A549 (cell line): ENCODE results near the gene CREBL2. TPM values are rescaled to one million over a fixed set of nuclear protein-coding genes. Genes with fewer than 3 reads are reported as not detected.

Experiments
- ATAC-seq, 2 experiments: fragments of 200-7000 bp in 1 of 2; fragments of >200 bp in 1 of 2; cut with Nextera tagmentation in 1 of 2; cut with Tn5 transposase in 1 of 2; 3 replicates each; pipeline versions ENCODE4 v1.8.0 to v1.9.1; 2018 to 2020; ENCODE audit warnings: mild to moderate bottlenecking in 1 of 2, moderate library complexity in 1 of 2
- CTCF ChIA-PET: fragments of 300-600 bp; sonication (Branson Sonifier 250); formaldehyde crosslinking; extraction: SDS; loops from one replicate; lab custom pipeline; 2021; ENCODE audit warnings: antibody characterized with exemption, inconsistent platforms; lab: Yijun Ruan, JAX
- POLR2A ChIA-PET: fragments of 350-600 bp; formaldehyde crosslinking; extraction: SDS; loops from one replicate; lab custom pipeline; 2021; ENCODE audit warnings: antibody characterized with exemption, inconsistent platforms; lab: Yijun Ruan, JAX
- DNase-seq, 2 experiments: peaks; one replicate each; pipeline versions ENCODE4 v3.0.0 to v3.0.0-alpha.2; 2011 to 2016; ENCODE audit warnings: low read depth in 1 of 2, low spot score in 1 of 2
- FAIRE-seq: peaks from 2 replicates; lab custom pipeline; 2011; peaks lifted over from hg19 to GRCh38; lab: Jason Lieb, UNC
- H3K27ac ChIP-seq, 2 experiments: fragments of >200 bp; sonication (Bioruptor Twin); formaldehyde crosslinking; 3 replicates each; pipeline ENCODE4 v1.5.1; 2016 to 2017
- H3K4me1 ChIP-seq: fragments of >200 bp; sonication (Bioruptor Twin); formaldehyde crosslinking; 3 replicates; pipeline ENCODE4 v1.6.1; 2016
- H3K4me2 ChIP-seq: fragments of >200 bp; sonication (Bioruptor Twin); formaldehyde crosslinking; 3 replicates; pipeline ENCODE4 v1.6.1; 2016
- H3K4me3 ChIP-seq: fragments of >200 bp; sonication (Bioruptor Twin); formaldehyde crosslinking; 3 replicates; pipeline ENCODE4 v1.5.1; 2016
- H3K9me3 ChIP-seq: fragments of >200 bp; sonication (Bioruptor Twin); formaldehyde crosslinking; 3 replicates; pipeline ENCODE4 v1.6.1; 2016
- CEBPB ChIP-seq, 2 experiments: fragments of >200 bp in 1 of 2; sonication (Bioruptor Twin) in 1 of 2; formaldehyde crosslinking in 1 of 2; IDR thresholded peaks; 2 replicates each; pipeline ENCODE4 v1.6.1; 2012 to 2016
- CHD4 ChIP-seq: fragments of 200-600 bp; sonication (generic); IDR thresholded peaks from 2 replicates; pipeline ENCODE4 v1.6.1; 2016; ENCODE audit warnings: antibody characterized with exemption, mild to moderate bottlenecking, borderline replicate concordance
- E2F6 ChIP-seq: IDR thresholded peaks from 2 replicates; pipeline ENCODE4 v1.6.1; 2012; ENCODE audit warnings: low read depth, borderline replicate concordance
- EHF ChIP-seq: fragments of 250-450 bp; sonication (Bioruptor Pico); IDR thresholded peaks from 2 replicates; pipeline ENCODE4 v1.5.0; 2020; ENCODE audit warnings: mild to moderate bottlenecking
- EHMT2 ChIP-seq: fragments of 200-600 bp; sonication (generic); IDR thresholded peaks from 2 replicates; pipeline ENCODE4 v1.6.1; 2016; ENCODE audit warnings: antibody characterized with exemption, low read depth, mild to moderate bottlenecking, moderate library complexity
- EP300 ChIP-seq, 2 experiments: fragments of >200 bp; sonication (Bioruptor Twin); formaldehyde crosslinking; IDR thresholded peaks; 2 replicates in 1 of 2; 3 replicates in 1 of 2; pipeline ENCODE4 v1.6.1; 2016 to 2017
- FOSL2 ChIP-seq, 2 experiments: fragments of 450-650 bp in 1 of 2; fragments of >200 bp in 1 of 2; sonication (Bioruptor Twin) in 1 of 2; formaldehyde crosslinking; IDR thresholded peaks; 2 replicates each; pipeline versions ENCODE4 v1.5.0 to v1.6.1; 2016 to 2020; ENCODE audit warnings: mild to moderate bottlenecking in 1 of 2, moderate library complexity in 1 of 2
- FOXS1 ChIP-seq: fragments of 250-450 bp; sonication (Bioruptor Pico); IDR thresholded peaks from 2 replicates; pipeline ENCODE4 v1.5.0; 2020; ENCODE audit warnings: mild to moderate bottlenecking, moderate library complexity
- GATA3 ChIP-seq: IDR thresholded peaks from 2 replicates; pipeline ENCODE4 v1.6.1; 2012; ENCODE audit warnings: borderline replicate concordance
- HEYL ChIP-seq: fragments of 250-450 bp; sonication (Bioruptor Pico); IDR thresholded peaks from 2 replicates; pipeline ENCODE4 v1.8.0; 2021; ENCODE audit warnings: mild to moderate bottlenecking, moderate library complexity
- HOXB13 ChIP-seq: fragments of 250-450 bp; sonication (Bioruptor Pico); IDR thresholded peaks from 2 replicates; pipeline ENCODE4 v1.5.0; 2020; ENCODE audit warnings: low read depth, mild to moderate bottlenecking, moderate library complexity
- JUN ChIP-seq, 2 experiments: fragments of >200 bp; sonication (Bioruptor Twin); formaldehyde crosslinking; IDR thresholded peaks; 2 replicates in 1 of 2; 3 replicates in 1 of 2; pipeline ENCODE4 v1.6.1; 2016 to 2017
- JUNB ChIP-seq: fragments of >200 bp; sonication (Bioruptor Twin); formaldehyde crosslinking; IDR thresholded peaks from 2 replicates; pipeline ENCODE4 v1.6.1; 2016
- MAFK ChIP-seq: fragments of 450-650 bp; IDR thresholded peaks from 2 replicates; pipeline ENCODE4 v1.6.1; 2014; ENCODE audit not compliant: partially characterized antibody
- MAZ ChIP-seq: fragments of 150-350 bp; IDR thresholded peaks from 2 replicates; pipeline ENCODE4 v1.6.1; 2014; ENCODE audit warnings: antibody characterized with exemption, low read depth, low read length, borderline replicate concordance
- MYC ChIP-seq: IDR thresholded peaks from 2 replicates; pipeline ENCODE4 v1.6.1; 2012; ENCODE audit warnings: mild to moderate bottlenecking, inconsistent platforms, low read length, improper control_type of control experiment, borderline replicate concordance
- NFE2L2 ChIP-seq: fragments of 150-350 bp; conservative IDR thresholded peaks from 2 replicates; pipeline ENCODE4 v1.6.1; 2014; ENCODE audit warnings: low read length
- POLR2A ChIP-seq: IDR thresholded peaks from 2 replicates; pipeline ENCODE4 v1.6.1; 2012; ENCODE audit warnings: mild to moderate bottlenecking, low read length
- RNF2 ChIP-seq: fragments of 200-600 bp; sonication (generic); IDR thresholded peaks from 2 replicates; pipeline ENCODE4 v1.6.1; 2016; ENCODE audit warnings: low read depth, mild to moderate bottlenecking, antibody characterized with exemption, moderate library complexity, borderline replicate concordance
- SREBF2 ChIP-seq: fragments of 450-650 bp; IDR thresholded peaks from 2 replicates; pipeline ENCODE4 v1.6.1; 2014; ENCODE audit warnings: mild to moderate bottlenecking, moderate library complexity
- TFCP2L1 ChIP-seq: fragments of 250-450 bp; sonication (Bioruptor Pico); IDR thresholded peaks from 2 replicates; pipeline ENCODE4 v1.5.0; 2021; ENCODE audit warnings: mild to moderate bottlenecking
- USF2 ChIP-seq: fragments of 450-650 bp; IDR thresholded peaks from 2 replicates; pipeline ENCODE4 v1.6.1; 2014; ENCODE audit warnings: antibody characterized with exemption
- ZFP36 ChIP-seq: fragments of 450-650 bp; IDR thresholded peaks from 2 replicates; pipeline ENCODE4 v1.6.1; 2014; ENCODE audit warnings: borderline replicate concordance; ENCODE audit not compliant: partially characterized antibody
- WGBS: methylation state at CpG from one replicate; pipeline ENCODE4 v1.1.6; 2017; ENCODE audit errors: missing lambda C conversion rate; 5-methylcytosine and 5-hydroxymethylcytosine counted together
- polyA plus RNA-seq, 4 experiments: library from polyadenylated mRNA; depleted of rRNA in 3 of 4; stranded (reverse); fragments of >200 nt; fragmentation: RNase III in 1 of 4; extraction: RNeasy Plus Mini Kit Qiagen cat#74134 plus additional on column Dnase treatment in 1 of 4; gene quantifications; 2 replicates in 3 of 4; 3 replicates in 1 of 4; pipeline ENCODE4 v1.2.3, GENCODE V29; 2011 to 2017
- TF ChIP-seq, protein P1 (sequence below): fragments of 250-450 bp; sonication (Bioruptor Pico); IDR thresholded peaks from 2 replicates; pipeline ENCODE4 v1.5.0; 2020; ENCODE audit warnings: low read depth, mild to moderate bottlenecking, moderate library complexity
- TF ChIP-seq, protein P2 (sequence below): IDR thresholded peaks from 2 replicates; pipeline ENCODE4 v1.6.1; 2012

Gene CREBL2
- polyA plus RNA-seq, 2 of the 4 experiments (the other 2 are of a cell fraction), result 24.3 to 31.4 TPM

- H3K4me3 ChIP-seq, result no peak overlapping the region
- peaks cover 18% of the 10 kb centered on the region for H3K4me1 ChIP-seq
- 73% methylated on average over 3 of the region's 3 CpGs for WGBS
- no peaks in the 10 kb centered on the region for H3K9me3 ChIP-seq
- peak overlapping the region; percentile 49; the same call in 2 of the 3 replicates for H3K4me2 ChIP-seq
- ChIA-PET CTCF (interaction anchor here (1.6 to 5.1 kb wide), 2 partner anchors 284 to 303 kb away, joined by 5 to 49 read pairs; partner anchors contain the start of gene BORCS5), POLR2A (no interaction called here)
- H3K27ac ChIP-seq, result no peak overlapping the region
- DNase-seq (no peak), ATAC-seq (no peak), FAIRE-seq (no peak)
- TF ChIP-seq EHMT2, result no peak
- TF ChIP-seq TFCP2L1 (CRISPR knock-in tag), result no peak
- TF ChIP-seq JUNB, result no peak
- TF ChIP-seq CEBPB (IDR thresholded peaks at IDR 0.05), result no peak
Measured at GRCh38 chr12:12660201-12660600, 48.5 kb downstream of the CREBL2 start.

DNA sequence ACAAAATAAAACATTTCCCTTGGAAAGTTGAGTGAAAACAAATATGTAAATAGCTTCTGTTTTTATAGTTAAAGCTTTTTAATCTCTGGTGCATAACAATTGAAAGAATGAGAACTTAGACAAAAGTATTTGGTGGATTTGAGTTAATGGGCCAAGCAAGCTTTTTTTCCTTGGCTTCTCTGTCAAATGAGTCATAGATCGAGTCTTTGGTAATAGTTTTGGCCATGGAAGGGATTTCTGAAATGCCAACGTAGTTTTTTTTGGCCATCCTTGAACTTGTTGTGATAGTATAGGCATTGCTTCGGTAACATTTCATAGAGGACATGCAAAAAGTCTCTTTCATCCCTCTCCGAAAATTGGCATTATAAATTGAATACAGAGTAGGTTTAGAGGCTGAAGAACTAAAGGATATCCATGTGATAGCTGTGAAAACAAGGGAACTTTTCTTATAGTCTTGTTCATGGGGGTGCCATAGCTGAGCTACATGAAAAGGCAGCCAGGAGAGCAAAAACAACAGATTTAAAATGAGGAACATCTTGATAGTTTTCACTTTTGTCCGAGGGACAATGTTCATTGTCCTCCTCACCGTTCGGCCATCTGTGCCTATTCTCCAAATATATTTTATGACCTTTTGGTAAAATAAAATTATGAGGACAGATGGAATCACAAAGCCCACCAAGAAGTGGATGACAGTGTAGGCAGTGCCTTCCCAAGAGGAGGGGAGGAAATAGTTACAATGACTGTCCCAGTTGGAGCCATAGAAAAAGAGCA lies 49.6 kb downstream of the CREBL2 start:
- H3K4me1 ChIP-seq, result peaks cover 18% of the 10 kb centered on the region
- CTCF ChIA-PET, result interaction anchor here (0.7 kb wide), 2 partner anchors 79 to 263 kb away, joined by 3 read pairs; no protein-coding TSS in a partner anchor
- DNase-seq, result no peak
- POLR2A ChIA-PET, result no interaction called here
- no peak overlapping the region for H3K27ac ChIP-seq
- no peak overlapping the region for H3K4me3 ChIP-seq
- FAIRE-seq, result peak; percentile 28
- H3K4me2 ChIP-seq, result peak overlapping the region; percentile 49
- no peak for TF ChIP-seq SREBF2
- TF ChIP-seq EHMT2, result no peak
- TF ChIP-seq CEBPB (IDR thresholded peaks at IDR 0.05), result 0 out of 4 replicates have a peak, but pooled peaks of 1 of the 2 experiments have one; percentile 17
- no peak for TF ChIP-seq FOXS1 (CRISPR knock-in tag)
- no peak for TF ChIP-seq FOSL2 (IDR thresholded peaks at IDR 0.05)
- peak; percentile 61 for TF ChIP-seq FOSL2 (CRISPR knock-in tag; IDR thresholded peaks at IDR 0.05)
- 57% methylated on average over 7 of the region's 7 CpGs for WGBS
- no peak for ATAC-seq
- H3K9me3 ChIP-seq, result no peaks in the 10 kb centered on the region

GRCh38 chr12:12663644-12664294 lies 52.1 kb downstream of the CREBL2 start:
- TF ChIP-seq CEBPB (IDR thresholded peaks at IDR 0.05) (no peak), EHMT2 (no peak), E2F6 (no peak), HEYL (CRISPR knock-in tag) (no peak), MAFK (no peak), GATA3 (no peak), MYC (no peak)
- TF ChIP-seq, all 56 proteins: peak for 0
- Histone ChIP-seq H3K4me1 (peaks cover 43% of the 10 kb centered on the region), H3K4me3 (no peak overlapping the region), H3K4me2 (no peak overlapping the region), H3K9me3 (no peaks in the 10 kb centered on the region), H3K27ac (no peak overlapping the region)
- CTCF ChIA-PET, result no interaction called here
- FAIRE-seq (no peak), DNase-seq (no peak), ATAC-seq (no peak)
- POLR2A ChIA-PET, result no interaction called here
- 92% methylated on average over 15 of the region's 15 CpGs for WGBS

DNA sequence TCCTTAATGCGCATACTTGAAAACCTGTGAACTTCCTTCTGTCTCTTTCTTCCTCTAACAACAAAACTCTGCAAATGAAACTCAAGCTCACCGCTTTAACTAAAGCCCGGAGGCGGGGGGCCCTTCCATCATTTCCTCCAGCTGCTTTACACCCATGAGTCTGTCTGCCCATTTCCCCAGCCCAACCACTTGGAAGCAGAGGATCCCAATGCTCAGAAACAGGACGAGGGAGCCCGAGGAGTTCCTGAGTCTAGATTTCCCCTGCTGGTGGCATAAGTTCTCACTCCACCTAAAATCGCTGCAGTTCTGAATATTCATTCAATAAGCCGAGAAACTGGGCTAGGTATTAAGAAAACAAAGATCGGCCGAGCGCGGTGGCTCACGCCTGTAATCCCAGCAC lies 53.5 kb downstream of the CREBL2 start:
- peak in 1 of 2 experiments; percentile 46; a peak in 1 of 6 replicates for ATAC-seq

More for the DNA sequence above, 53.5 kb downstream of the CREBL2 start:
- DNase-seq (no peak), FAIRE-seq (no peak)
- CTCF ChIA-PET, result interaction anchor here (1.2 to 1.5 kb wide), 3 partner anchors 10 to 288 kb away, joined by 3 to 5 read pairs (median 4); no protein-coding TSS in a partner anchor
- peaks cover 56% of the 10 kb centered on the region for H3K4me1 ChIP-seq
- H3K27ac ChIP-seq, result no peak overlapping the region
- H3K4me3 ChIP-seq, result no peak overlapping the region
- H3K4me2 ChIP-seq, result no peak overlapping the region
- TF ChIP-seq USF2, result no peak
- TF ChIP-seq HOXB13 (CRISPR knock-in tag), result no peak
- TF ChIP-seq CHD4, result no peak
- no peak for TF ChIP-seq NFE2L2
- no peak for TF ChIP-seq E2F6
- no peak for TF ChIP-seq ZFP36
- no peak for TF ChIP-seq EP300 (IDR thresholded peaks at IDR 0.05)
- TF ChIP-seq CEBPB (IDR thresholded peaks at IDR 0.05), result no peak
- TF ChIP-seq EHF (CRISPR knock-in tag), result no peak
- TF ChIP-seq JUN (IDR thresholded peaks at IDR 0.05), result no peak
- TF ChIP-seq, protein P1, sequence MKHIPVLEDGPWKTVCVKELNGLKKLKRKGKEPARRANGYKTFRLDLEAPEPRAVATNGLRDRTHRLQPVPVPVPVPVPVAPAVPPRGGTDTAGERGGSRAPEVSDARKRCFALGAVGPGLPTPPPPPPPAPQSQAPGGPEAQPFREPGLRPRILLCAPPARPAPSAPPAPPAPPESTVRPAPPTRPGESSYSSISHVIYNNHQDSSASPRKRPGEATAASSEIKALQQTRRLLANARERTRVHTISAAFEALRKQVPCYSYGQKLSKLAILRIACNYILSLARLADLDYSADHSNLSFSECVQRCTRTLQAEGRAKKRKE (CRISPR knock-in tag), result no peak
- TF ChIP-seq, protein P2, sequence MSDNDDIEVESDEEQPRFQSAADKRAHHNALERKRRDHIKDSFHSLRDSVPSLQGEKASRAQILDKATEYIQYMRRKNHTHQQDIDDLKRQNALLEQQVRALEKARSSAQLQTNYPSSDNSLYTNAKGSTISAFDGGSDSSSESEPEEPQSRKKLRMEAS, result no peak
- TF ChIP-seq MAZ, result no peak
- no peak for TF ChIP-seq POLR2A
- no peak for TF ChIP-seq MAFK
- TF ChIP-seq RNF2, result no peak
- H3K9me3 ChIP-seq, result no peaks in the 10 kb centered on the region
- WGBS, result 89% methylated on average over 13 of the region's 13 CpGs
- POLR2A ChIA-PET, result no interaction called here
